ENCODE results near the gene CACNB2.

GRCh38 chr10:18551473-18551872, 411.2 kb downstream of the CACNB2 start:
- TF ChIP-seq SPI1 (IDR thresholded peaks at IDR 0.05; ENCODE audit: low read depth, low read length) (no peak), POLR2AphosphoS5 (IDR thresholded peaks at IDR 0.05; ENCODE audit: low read depth, low read length) (no peak)
